Measurements from ENCODE around the gene ZNF532.

The ZNF532 gene

DNA sequence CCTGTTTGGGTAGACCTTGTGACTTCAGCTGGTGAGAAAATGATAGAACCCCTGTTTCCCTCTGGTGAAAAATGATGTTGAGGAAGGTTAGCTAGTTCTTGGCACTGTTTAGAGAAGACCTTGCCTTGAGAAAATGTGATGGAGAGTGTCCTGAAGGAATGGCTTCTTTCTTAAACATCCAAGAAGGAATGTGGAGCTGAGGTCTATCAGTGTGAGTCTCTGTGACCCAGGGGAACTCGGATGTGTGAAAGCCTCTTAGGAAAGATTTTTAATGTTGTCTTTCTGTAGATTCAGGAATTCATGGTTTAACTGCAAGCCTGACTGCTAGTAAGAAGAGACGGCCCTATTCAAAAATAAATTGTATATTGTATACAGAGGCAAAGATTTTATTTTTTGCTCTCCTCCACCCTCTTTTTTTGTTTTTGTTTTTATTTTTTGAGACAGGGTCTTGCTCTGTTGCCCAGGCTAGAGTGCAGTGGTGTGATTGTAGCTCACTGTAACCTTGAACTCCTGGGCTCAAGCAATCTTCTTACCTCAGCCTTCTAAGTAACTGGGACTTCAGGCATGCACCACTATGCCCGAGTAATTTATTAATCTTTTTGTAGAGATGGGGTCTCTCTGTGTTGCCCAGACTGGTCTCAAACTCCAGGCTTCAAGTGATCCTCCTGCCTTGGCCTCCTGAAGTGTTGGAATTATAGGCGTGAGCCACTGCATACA is 87.5 kb downstream of the ZNF532 start:
- DNase-seq, result no peak

DNA sequence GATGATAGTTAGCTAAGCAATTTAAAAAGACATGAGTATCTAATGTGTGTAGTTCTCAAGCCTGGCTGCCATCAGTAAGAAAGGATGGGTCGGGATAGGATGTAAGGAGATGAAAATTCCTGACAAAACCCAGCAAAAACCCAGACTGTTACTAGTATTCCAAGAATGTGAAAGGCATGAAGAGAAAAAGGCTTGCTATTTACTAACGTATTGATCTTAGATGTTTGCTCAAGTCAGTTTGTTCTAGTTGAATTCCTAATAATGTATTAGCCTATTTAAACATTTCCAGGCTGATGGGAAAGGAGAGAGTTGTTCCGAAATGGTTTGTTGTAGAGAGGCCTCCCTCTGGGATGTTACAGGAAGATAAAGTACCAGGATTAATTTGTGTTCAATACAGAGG is 88.2 kb downstream of the ZNF532 start:
- no peak for DNase-seq

DNA sequence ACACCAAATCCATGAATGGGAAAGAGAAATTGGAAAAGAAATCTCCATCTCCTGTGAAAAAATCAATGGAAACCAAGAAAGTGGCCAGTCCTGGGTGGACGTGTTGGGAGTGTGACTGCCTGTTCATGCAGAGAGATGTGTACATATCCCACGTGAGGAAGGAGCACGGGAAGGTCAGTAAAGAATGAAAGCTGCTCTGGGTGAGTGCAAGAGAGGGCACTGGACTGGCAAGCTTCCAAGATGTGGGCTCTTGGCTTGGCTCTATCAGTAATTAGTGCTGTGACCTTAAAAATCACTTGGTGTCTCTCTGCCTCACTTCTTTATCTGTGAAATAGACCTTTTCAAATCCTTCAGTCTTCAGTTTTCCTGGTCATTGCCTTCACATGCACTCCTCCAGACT is 89.0 kb downstream of the ZNF532 start:
- DNase-seq, result peak; percentile 17

DNA sequence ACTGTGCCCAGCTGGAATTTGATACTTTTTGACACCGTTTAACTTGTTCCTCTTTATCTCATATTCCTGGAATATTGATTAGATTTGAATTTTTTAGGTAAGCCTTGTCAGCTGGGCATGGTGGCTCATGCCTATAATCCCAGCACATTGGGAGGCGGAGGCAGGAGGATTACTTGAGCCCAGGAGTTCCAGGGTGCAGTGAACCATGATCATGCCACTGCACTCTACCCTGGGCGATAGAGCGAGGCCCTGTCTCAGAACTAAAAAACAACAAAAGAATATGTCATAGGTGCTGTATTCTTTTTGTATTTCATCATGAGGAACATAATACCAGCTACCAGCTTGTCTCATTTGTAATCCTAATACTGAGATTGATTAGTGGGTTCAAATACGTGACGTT is 90.3 kb downstream of the ZNF532 start:
- DNase-seq, result no peak

DNA sequence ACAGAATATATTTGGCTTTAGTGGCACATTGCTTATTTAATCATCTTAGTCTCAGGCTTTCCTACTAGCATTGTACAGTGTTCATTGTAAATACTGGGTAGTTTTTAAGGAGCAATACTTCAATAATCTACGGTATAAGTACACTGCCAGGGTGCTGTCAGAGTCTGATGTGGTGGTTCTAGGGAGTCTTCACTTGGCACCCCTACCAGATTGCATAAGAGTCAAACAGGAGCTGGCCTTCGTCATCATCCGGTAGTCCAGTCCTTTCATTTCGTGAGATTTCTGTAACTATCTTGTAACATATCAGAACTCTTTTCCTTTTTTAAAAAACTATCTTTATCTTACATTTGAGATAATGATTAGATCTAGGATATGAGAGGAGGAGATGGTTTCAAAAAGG is 91.1 kb downstream of the ZNF532 start:
- DNase-seq, result no peak

DNA sequence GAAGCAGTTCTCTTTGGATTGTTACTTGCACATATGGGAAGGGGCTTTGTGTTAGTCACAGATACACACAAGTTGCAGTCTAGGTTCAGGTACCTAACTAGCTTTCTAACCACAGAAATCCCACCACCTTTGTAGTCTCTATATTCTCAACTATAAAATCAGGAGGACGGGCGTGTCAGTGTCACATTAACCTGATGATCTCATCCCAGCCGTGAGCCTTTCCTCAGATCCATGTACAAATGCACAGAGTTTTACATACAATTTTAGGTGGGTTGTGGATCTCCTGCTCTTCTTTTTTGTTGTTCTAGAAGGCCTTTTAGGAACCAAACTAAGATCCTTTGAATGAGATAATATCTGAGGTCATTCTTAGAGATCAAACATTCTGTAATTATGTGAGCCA is 94.0 kb downstream of the ZNF532 start:
- no peak for DNase-seq

DNA sequence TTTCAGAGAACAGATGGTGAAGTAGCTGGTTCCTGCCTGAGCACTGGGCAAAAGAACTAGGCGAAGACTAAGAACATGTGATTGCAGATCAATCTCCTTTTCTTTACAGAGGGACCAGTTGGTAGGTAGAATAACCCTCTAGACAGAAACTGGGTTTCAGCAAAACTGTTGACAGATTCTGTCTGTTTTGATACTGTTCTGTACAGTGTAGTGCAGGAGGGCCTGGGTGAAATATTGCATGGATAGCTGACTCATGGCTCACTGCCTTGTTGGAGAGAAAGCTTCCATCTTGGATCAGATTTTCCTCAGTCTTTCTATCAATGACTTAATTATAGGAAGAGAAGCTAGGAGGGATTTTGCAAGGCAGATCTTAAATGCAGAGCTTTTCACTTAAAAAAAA is 95.8 kb downstream of the ZNF532 start:
- DNase-seq, result no peak

DNA sequence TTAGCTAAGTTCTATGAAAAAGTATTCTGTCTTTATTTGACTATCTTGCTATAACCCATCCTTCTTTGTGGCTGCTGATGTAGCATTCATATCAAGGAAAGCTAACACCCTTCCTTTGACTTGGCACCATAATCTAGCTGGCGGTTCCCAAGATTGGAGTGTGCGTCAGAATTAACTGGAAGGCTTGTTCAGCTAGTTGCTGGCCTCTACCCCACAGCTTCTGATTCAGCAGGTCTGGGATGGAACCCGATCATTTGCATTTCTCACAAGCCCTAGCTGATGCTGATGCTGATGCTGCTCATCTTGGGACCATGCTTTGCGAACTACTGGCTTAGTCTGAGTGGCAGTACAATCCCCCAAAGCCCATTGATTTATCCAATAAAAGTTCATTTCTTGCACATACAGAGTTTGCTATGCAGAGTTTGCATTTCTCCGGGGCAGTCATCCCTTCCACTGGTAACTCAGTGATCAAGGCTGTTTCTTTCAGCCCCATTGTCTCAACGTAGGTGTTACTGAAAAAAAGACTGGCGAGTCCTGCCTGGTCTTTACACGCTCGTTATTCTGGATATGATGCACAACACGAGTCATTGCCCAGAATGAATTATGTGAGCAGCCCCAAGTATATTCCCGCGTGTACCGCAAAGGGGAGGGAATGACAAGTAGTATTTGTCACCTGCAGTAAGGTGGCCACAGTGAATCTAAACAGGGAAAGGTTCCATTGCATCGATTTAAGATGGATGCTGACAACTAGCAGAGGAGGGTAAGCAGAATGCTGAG is 96.5 kb downstream of the ZNF532 start:
- no peak for DNase-seq

DNA sequence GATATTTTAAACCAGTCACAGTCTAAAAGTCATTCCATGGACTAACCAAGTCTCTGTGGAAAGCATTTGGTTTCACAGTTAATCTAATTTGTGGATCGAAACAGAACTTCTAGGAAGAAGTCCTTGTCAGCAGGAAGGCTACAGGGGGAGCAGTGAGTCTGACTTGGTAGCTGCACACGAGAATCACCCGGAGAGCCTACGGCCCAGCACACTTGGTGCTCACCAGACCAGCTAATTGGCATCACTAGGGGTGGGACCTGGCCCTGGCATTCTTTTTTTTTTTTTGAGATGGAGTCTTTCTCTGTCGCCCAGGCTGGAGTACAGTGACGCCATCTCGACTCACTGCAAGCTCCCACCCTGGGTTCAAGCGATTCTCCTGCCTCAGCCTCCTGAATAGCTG is 97.7 kb downstream of the ZNF532 start:
- DNase-seq, result no peak

DNA sequence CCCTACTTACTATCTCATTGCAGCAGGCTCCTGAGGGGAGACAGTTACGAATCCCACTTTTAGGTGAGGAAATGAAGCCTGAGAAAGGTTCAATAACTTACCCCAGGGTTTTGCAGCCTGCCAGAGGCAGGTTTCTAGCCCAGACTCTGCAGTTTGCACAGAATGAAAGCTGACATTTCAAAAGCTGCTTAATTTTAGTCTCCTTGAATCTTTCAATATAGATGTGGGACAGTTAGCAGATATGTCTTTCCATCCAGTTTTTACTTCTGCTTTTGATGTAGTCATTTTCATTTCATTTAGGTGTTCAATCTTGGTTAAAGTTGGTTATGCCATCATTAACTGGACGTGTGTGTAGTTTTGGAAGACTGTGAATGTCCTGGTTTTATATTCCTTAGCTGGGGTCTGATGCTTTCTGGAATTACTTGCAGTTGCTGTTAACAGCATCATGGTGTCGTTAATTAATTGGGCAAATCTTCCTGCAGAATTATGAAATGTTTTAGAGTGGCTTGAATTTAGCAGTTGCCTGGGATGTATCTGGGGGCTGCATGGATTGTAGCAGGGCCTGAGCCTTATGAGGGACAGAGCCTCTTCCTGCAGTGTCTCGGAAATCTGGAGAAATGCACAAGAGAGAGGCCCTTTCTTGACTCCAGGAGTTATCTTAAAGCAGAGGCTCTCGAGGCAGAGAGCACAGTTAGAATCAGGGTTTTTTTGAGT is 100.8 kb downstream of the ZNF532 start:
- DNase-seq, result peak; percentile 32

DNA sequence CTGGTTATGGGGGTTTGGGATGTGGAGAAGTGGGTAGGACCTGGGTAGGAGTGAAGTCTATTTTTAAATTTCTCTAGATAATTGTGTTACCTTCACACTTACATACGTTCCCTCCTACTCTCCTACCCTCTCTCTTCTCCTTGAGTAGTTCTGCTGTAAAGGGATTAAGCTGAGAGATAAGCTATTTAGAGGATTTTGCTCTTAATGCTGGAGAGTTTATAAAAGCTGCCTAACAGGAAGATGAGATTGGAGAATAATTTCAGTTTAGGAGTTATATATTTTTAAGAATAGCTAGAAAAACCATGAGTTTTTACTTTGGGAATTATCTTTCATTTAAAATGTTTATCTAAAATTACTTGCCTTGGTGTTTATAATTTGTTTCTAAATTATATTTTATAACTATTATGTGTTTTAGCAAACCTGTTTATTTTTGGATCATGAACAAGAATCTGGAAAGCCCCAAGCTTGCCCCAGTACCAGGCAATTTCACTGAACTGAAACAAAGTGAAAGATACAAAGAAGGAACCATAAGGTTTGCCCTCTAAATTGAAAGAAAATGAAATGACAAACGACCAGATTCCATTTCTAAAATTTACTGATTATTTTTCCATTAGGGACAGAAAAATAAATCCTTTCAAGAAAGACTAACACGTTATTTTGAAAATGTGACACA is 101.5 kb downstream of the ZNF532 start:
- DNase-seq, result no peak

DNA sequence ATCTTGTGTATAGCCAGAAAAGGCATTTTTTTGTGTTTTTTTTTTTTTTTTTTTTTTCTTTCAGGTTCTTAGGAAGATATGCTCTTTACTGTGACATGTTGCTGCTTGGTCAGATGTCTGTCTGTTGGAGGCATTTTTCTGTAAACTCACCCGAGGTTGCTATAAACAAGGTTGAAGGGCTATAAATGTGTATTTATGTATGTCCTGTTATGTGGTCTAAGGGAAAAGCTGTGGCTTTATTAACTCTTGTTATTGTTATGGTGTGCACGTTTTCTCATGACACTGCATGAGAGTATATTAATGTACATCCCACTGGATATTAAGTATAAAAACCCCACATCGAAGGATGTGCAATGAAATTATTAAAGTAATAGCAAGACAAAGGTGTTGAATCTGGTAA is 102.0 kb downstream of the ZNF532 start:
- DNase-seq, result no peak

DNA sequence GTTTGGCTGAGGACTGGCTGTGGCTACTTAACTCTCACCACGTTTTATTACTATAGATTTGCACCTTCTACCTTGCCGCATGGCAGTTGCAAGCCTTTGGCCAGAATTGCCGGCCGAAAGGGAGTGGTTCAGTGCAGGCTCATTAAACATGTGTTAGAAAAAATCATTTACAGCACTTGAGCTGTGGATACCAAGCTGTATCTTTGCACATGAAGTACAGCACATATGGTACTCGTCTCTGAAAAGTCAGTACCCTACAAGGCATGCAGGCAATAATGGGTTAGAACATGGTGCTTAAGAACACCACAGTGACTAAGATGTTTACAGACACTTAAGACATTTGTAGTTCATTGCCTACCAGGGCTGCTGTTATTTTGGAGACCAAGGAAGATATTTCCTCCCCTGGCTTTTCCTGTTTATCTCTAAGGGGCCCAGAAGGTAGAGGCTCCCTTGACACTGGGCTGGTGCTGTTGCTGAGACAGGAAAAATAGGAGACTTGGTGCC is 103.1 kb downstream of the ZNF532 start:
- no peak for DNase-seq

DNA sequence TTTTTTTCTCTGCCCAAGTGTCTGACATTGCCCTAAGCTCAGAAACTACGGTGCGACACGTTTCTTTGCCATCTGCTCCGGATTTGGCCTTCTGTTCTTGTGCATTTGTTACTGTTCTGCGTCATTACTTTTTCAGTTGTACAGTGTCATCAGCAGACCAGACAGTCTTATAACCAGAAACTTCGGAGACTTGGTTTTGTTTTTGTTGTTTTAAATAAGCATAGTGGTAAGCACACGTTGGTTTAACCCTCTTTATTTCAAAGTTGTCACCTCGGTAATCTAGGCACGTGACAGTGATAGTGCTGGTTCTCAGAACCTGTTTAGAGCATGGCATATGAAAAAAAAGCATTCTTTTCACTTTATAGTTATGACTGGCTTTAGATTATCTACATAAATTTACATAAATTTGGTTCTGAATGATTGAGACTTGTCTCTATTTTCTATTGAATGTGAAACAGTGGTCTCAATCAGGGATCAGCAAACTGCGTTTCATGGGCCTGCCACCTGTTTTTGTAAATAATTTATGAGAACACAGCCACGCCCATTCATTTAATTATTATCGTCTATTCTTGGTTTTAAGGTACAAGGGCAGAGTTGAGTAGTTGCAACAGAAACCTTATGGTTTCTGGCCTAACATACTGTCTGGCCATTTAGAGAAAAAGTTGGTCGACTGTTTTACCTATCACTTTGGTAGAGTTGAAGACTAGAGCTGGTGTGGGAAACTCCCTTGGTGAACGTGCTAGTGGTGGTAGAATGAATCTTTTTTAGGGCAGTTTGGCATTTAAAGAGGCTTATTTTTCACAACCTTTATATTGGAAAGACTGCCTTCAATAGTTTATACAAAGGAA is 106.5 kb downstream of the ZNF532 start:
- no peak for DNase-seq

DNA sequence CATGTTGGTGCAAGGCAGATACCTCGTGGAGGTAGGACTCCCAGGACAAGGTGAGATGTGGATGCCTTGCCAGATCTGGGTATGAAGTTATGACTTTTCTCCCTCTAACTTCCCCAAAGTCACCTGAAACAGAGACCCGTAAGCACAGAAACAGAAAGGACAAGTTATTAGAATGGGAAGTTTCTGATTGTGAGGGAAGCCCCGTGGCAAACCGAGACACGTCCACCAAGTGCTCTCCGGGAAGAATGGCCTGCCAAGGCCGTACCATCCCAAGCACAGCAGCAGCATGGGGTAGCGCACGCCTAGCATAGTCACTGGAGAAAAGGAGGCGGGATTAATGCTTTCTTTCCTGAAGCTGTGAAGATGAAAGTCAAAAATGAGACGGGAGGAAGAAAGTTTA is 110.6 kb downstream of the ZNF532 start:
- no peak for DNase-seq

DNA sequence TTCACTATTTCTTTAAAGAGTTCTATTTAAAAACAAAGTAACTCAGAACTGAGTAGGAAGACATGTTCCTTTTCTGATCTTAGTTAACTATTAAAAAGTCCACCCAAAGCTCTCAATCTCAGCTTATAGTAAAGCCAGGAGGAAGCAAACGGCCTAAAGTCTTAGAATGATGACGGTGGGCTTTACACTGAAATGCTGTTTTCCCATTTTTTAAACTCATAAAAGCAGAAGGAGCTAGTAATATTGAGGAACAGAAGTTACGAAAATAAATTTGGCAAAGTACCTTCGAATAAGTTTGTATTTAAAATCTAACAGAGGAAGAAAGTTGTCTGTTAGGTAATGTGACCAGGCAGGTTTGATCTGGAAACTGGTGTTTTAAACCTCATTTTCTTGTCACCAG is 111.1 kb downstream of the ZNF532 start:
- no peak for DNase-seq

DNA sequence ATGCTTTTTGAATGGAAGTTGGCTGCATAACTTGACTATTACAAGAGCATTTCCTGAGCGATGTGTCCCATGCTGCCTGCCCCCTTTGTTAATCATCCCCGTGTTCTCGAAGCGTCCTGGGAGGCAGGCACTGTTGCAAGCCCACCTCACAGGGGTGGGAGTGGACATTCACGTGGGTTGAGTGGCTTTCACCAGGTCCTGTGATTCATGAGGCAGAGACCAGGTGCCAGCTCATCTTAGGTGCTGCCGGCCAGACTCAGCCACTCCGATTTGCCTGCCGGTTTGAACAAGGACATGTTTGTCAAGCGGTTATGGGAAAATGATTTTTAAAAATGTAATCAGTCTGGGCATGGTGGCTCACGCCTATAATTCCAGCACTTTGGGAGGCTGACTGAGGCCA is 112.5 kb downstream of the ZNF532 start:
- DNase-seq, result no peak

DNA sequence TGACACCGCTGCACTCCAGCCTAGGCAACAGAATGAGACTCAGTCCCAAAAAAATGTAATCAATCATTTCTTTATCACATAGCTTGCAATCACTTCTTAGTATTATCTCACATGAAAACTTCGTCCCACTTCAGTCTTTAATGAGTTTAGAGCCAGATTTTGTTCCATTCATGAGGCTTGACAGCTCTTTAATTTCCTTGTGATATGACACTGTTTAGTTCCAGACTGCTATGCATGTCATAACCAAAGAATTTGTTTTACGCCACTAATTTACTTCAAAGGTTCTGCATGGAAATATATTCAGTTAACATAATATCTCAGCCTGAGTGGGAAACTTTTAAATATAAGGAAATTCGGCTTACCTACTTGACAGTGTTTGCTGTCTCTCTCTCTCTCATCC is 113.1 kb downstream of the ZNF532 start:
- no peak for DNase-seq

DNA sequence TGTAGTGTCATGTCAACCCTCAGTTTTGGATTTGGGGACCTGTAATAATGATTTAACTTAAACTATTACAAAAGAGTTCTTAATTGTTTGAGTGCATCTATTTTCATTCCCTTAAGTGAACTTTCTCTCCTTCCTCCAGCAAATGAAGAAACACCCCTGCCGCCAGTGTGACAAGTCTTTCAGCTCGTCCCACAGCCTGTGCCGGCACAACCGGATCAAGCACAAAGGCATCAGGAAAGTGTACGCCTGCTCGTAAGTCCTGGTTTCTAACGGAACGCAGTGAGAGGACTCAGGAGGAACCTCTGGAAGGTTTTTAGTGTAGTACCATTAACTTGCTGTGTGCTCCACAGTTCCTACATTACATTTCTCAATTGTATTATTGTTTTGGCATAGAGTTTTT is 114.2 kb downstream of the ZNF532 start:
- no peak for DNase-seq

DNA sequence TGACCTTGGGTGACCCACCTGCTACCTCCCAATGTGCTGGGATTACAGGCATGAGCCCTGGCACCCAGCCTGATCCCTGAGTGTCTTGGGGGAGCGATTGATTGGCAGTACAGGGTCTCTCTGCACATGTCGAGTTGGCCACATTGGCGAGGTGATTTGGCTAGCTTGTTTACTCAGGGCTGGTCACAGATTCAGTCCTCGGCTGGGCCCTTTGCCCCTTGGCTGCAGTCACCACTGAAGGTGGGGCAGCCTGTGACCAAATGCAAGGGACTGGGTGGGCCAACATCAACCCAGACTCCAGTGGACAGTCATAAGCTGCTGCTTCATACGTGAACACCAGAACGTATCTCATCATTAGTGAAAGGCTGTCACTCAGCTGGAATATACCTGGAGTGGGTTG is 114.9 kb downstream of the ZNF532 start:
- DNase-seq, result no peak

DNA sequence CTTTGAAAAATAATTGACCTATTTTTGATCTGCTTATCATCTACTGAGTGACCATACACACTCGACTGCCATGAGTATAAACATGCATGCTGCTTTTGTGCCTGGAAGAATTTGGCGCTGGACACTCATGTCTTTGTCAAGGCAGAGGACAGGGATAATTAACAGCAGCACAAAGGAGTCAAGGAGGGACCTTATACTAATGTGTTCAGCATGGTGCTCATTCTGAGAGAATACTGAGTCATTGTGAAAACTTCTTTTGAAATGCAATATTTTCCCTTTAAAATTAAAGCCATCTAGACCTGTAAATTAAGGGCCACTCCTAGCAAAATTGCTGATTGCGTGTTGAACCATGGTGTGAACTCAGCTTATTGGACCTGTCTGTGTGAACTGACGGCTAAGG is 116.3 kb downstream of the ZNF532 start:
- DNase-seq, result no peak

Measured in retina (tissue), 1 donor.